Common myeloid progenitor, CD34-positive (primary cell): ENCODE results near the gene BORCS5.
A peak's percentile ranks its signal among the peaks of the same experiment; 100 is the strongest.
"Not testable (repeated sequence)": the region's sequence is repeated elsewhere in the genome, so short reads cannot be mapped to it uniquely, and the experiment has no call there.

Source experiments
- CTCF ChIA-PET: fragments of 350-600 bp; sonication (Branson Sonifier 250); formaldehyde crosslinking; loops from one replicate; lab custom pipeline; 2021; ENCODE audit warnings: antibody characterized with exemption; lab: Charles Lee
- POLR2A ChIA-PET: fragments of 350-600 bp; sonication (Branson Sonifier 250); formaldehyde crosslinking; loops from one replicate; lab custom pipeline; 2021; ENCODE audit warnings: antibody characterized with exemption; lab: Charles Lee
- DNase-seq, 3 donors: peaks; one replicate each; pipeline versions ENCODE4 v3.0.0 to v3.0.0-alpha.2; 2013
- H3K27ac ChIP-seq, 2 experiments: 1 replicate in 1 of 2; 2 replicates in 1 of 2; pipeline ENCODE4 v1.7.0; 2013; ENCODE audit warnings: inconsistent platforms in 2 of 2, low read length in 2 of 2, mild to moderate bottlenecking in 2 of 2, low read depth in 1 of 2, moderate library complexity in 1 of 2; ENCODE audit not compliant: severe bottlenecking in 2 of 2, insufficient read depth in 1 of 2, poor library complexity in 1 of 2
- H3K27me3 ChIP-seq, 5 experiments: replicated peaks in 2 of 5; 1 replicate in 3 of 5; 2 replicates in 2 of 5; pipeline versions ENCODE4 v1.6.1 to v1.7.0; 2013; ENCODE audit warnings: low read length in 4 of 5, mild to moderate bottlenecking in 2 of 5, moderate library complexity in 2 of 5, inconsistent platforms in 1 of 5; ENCODE audit not compliant: insufficient read depth in 5 of 5, control insufficient read depth in 4 of 5
- H3K36me3 ChIP-seq, 4 experiments: 1 replicate in 2 of 4; 2 replicates in 2 of 4; pipeline versions ENCODE4 v1.6.1 to v1.7.0; 2013; ENCODE audit warnings: low read length in 3 of 4, control low read depth in 1 of 4, mild to moderate bottlenecking in 1 of 4; ENCODE audit not compliant: control insufficient read depth in 4 of 4, insufficient read depth in 4 of 4
- H3K4me1 ChIP-seq, 4 experiments: 1 replicate in 3 of 4; 2 replicates in 1 of 4; pipeline versions ENCODE4 v1.6.1 to v1.7.1; 2013; ENCODE audit warnings: low read length in 3 of 4, mild to moderate bottlenecking in 3 of 4, control low read depth in 1 of 4, inconsistent platforms in 1 of 4, moderate library complexity in 1 of 4; ENCODE audit not compliant: control insufficient read depth in 4 of 4, insufficient read depth in 4 of 4; ENCODE audit errors: control extremely low read depth in 1 of 4
- H3K4me3 ChIP-seq, 7 experiments: 1 replicate in 4 of 7; 2 replicates in 3 of 7; pipeline versions ENCODE4 v1.5.1 to v1.7.0; 2013; ENCODE audit warnings: mild to moderate bottlenecking in 7 of 7, low read length in 6 of 7, moderate library complexity in 6 of 7, inconsistent platforms in 2 of 7, low read depth in 2 of 7, control low read depth in 1 of 7; ENCODE audit not compliant: insufficient read depth in 4 of 7, control insufficient read depth in 1 of 7; ENCODE audit errors: extremely low read depth in 1 of 7
- H3K9me3 ChIP-seq, 5 experiments: 1 replicate in 4 of 5; 2 replicates in 1 of 5; pipeline versions ENCODE4 v1.6.1 to v1.7.1; 2013; ENCODE audit warnings: low read length in 4 of 5, mild to moderate bottlenecking in 2 of 5, inconsistent platforms in 1 of 5, low read depth in 1 of 5, moderate library complexity in 1 of 5; ENCODE audit not compliant: control insufficient read depth in 4 of 5, insufficient read depth in 2 of 5; ENCODE audit errors: control extremely low read depth in 1 of 5
- WGBS: methylation state at CpG from one replicate; pipeline ENCODE4 v1.1.5; 2013; ENCODE audit not compliant: insufficient coverage; 5-methylcytosine and 5-hydroxymethylcytosine counted together

BORCS5 gene

GRCh38 chr12:12471982-12472961 lies 115.4 kb downstream of the BORCS5 start:
- WGBS = 92% methylated on average over 15 of the region's 37 CpGs
- CTCF ChIA-PET, H3K4me3 ChIP-seq, H3K27me3 ChIP-seq, H3K27ac ChIP-seq, H3K4me1 ChIP-seq, DNase-seq, POLR2A ChIA-PET, H3K9me3 ChIP-seq: not testable (repeated sequence)
- peaks cover 0 to 20% (median 11%) of the 10 kb centered on the region in 4 experiments for H3K36me3 ChIP-seq

- Histone ChIP-seq H3K4me3 (no peak overlapping the region), H3K9me3 (no peaks in the 10 kb centered on the region), H3K27ac (no peak overlapping the region), H3K36me3 (peaks cover 0 to 20% (median 9%) of the 10 kb centered on the region in 4 experiments), H3K4me1 (no peaks in the 10 kb centered on the region), H3K27me3 (no peaks in the 10 kb centered on the region)
- ChIA-PET POLR2A (no interaction called here), CTCF (no interaction called here)
- DNase-seq = no peak
- WGBS = 97% methylated on average over 4 of the region's 4 CpGs
These were observed 116.3 kb downstream of the BORCS5 start for GRCh38 chr12:12473223-12473622.

- WGBS = 84% methylated on average over 5 of the region's 8 CpGs
- Histone ChIP-seq H3K9me3 (no peaks in the 10 kb centered on the region), H3K4me1 (no peaks in the 10 kb centered on the region), H3K27ac (no peak overlapping the region), H3K27me3 (no peaks in the 10 kb centered on the region), H3K4me3 (no peak overlapping the region), H3K36me3 (peaks cover 0 to 15% (median 6%) of the 10 kb centered on the region in 4 experiments)
- CTCF ChIA-PET = interaction anchor here (0.6 kb wide), 1 partner anchor 9 kb away, joined by 5 read pairs; no protein-coding TSS in a partner anchor
- no peak for DNase-seq
- POLR2A ChIA-PET = no interaction called here
These were observed 117.6 kb downstream of the BORCS5 start for GRCh38 chr12:12474471-12474928.

GRCh38 chr12:12474931-12475795 lies 118.3 kb downstream of the BORCS5 start:
- POLR2A ChIA-PET = no interaction called here
- H3K27ac ChIP-seq = no peak overlapping the region
- DNase-seq = peak in 1 of 3 donors; percentile 11

GRCh38 chr12:12476857-12477531 lies 120.1 kb downstream of the BORCS5 start:
- H3K4me1 ChIP-seq = peaks cover 4 to 11% (median 7%) of the 10 kb centered on the region in 4 experiments
- POLR2A ChIA-PET = interaction anchor here (0.5 kb wide), 1 partner anchor 82 kb away, joined by 5 read pairs; no protein-coding TSS in a partner anchor

More at GRCh38 chr12:12474931-12475795, 118.3 kb downstream of the BORCS5 start:
- Histone ChIP-seq H3K4me1 (no peaks in the 10 kb centered on the region), H3K27me3 (no peaks in the 10 kb centered on the region), H3K36me3 (peaks cover 2 to 16% (median 6%) of the 10 kb centered on the region in 4 experiments), H3K9me3 (no peaks in the 10 kb centered on the region), H3K4me3 (no peak overlapping the region)
- WGBS = 95% methylated on average over 11 of the region's 15 CpGs
- CTCF ChIA-PET = interaction anchor here (0.6 kb wide), 1 partner anchor 9 kb away, joined by 5 read pairs; no protein-coding TSS in a partner anchor

GRCh38 chr12:12477532-12477890 lies 120.6 kb downstream of the BORCS5 start:
- 98% methylated on average over 14 of the region's 14 CpGs for WGBS

More at GRCh38 chr12:12476857-12477531, 120.1 kb downstream of the BORCS5 start:
- Histone ChIP-seq H3K4me3 (no peak overlapping the region), H3K27ac (no peak overlapping the region), H3K27me3 (no peaks in the 10 kb centered on the region), H3K9me3 (no peaks in the 10 kb centered on the region), H3K36me3 (peaks cover 2 to 17% (median 7%) of the 10 kb centered on the region in 4 experiments)
- CTCF ChIA-PET = interaction anchor here (0.7 to 1.5 kb wide), 2 partner anchors 21 to 73 kb away, joined by 3 read pairs; no protein-coding TSS in a partner anchor
- DNase-seq = no peak
- 96% methylated on average over 21 of the region's 21 CpGs for WGBS

More at GRCh38 chr12:12477532-12477890, 120.6 kb downstream of the BORCS5 start:
- DNase-seq = no peak
- peaks cover 2 to 17% (median 7%) of the 10 kb centered on the region in 4 experiments for H3K36me3 ChIP-seq
- ChIA-PET CTCF (interaction anchor here (1.5 kb wide), 1 partner anchor 21 kb away, joined by 3 read pairs; no protein-coding TSS in a partner anchor), POLR2A (no interaction called here)
- H3K4me1 ChIP-seq = peaks cover 6 to 16% (median 12%) of the 10 kb centered on the region in 4 experiments
- no peaks in the 10 kb centered on the region for H3K9me3 ChIP-seq
- no peak overlapping the region for H3K4me3 ChIP-seq
- no peak overlapping the region for H3K27ac ChIP-seq
- H3K27me3 ChIP-seq = no peaks in the 10 kb centered on the region
